ENCODE measurements around the gene NDUFAF8.

DNA sequence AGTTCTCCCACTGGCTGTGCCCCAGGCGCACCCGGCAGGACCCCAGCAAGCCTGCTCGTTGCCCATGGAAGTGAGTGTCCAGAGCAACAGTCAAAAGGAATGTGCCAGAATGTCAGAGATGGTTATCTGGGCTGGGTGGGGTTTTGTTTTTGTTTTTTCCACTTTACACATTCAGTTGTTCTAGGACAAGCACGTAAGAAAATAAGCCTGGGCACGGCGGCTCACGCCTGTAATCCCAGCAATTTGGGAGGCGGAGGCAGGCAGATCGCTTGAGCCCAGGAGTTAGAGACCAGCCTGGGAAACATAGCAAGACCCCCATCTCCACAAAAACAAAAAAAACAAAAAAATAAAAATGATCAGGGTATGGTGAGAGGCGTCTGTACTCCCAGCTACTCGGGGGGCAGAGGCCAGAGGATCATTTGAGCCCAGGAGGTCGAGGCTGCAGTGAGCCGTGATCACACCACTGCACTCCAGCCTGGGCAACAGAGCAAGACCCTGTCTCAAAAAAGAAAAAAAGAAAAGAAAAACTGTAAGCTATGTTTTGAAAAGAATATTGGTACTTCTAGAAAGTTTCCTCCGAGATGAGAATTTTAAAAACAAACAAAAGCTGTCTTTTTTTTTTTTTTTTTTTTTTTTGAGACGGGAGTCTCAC lies 8.3 kb downstream of the NDUFAF8 start:
- TF ChIP-seq, protein P1, sequence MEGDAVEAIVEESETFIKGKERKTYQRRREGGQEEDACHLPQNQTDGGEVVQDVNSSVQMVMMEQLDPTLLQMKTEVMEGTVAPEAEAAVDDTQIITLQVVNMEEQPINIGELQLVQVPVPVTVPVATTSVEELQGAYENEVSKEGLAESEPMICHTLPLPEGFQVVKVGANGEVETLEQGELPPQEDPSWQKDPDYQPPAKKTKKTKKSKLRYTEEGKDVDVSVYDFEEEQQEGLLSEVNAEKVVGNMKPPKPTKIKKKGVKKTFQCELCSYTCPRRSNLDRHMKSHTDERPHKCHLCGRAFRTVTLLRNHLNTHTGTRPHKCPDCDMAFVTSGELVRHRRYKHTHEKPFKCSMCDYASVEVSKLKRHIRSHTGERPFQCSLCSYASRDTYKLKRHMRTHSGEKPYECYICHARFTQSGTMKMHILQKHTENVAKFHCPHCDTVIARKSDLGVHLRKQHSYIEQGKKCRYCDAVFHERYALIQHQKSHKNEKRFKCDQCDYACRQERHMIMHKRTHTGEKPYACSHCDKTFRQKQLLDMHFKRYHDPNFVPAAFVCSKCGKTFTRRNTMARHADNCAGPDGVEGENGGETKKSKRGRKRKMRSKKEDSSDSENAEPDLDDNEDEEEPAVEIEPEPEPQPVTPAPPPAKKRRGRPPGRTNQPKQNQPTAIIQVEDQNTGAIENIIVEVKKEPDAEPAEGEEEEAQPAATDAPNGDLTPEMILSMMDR (IDR thresholded peaks at IDR 0.05): no peak
- no peak for TF ChIP-seq POLR2A (IDR thresholded peaks at IDR 0.05)
